ENCODE results near the gene ARL16.

- no peak for TF ChIP-seq CTCF (IDR thresholded peaks at IDR 0.05)
- no peak for TF ChIP-seq POLR2A (IDR thresholded peaks at IDR 0.05)
Observed at GRCh38 chr17:81715107-81715871, 31.7 kb upstream of the ARL16 start.
